Naive thymus-derived CD8-positive, alpha-beta T cell (primary cell): ENCODE data around the gene PRKCB. TPM values are rescaled to one million over a fixed set of nuclear protein-coding genes. Genes with fewer than 3 reads are reported as not detected.

ENCODE experiments used
- ATAC-seq, 2 donors: fragments of 150-1000 bp; cut with Tn5 transposase in 1 of 2; sonication (Bioruptor Pico), chemical (Tn5 transposase) in 1 of 2; 1 replicate in 1 of 2; 2 replicates in 1 of 2; pipeline ENCODE4 v1.10.0; 2021; ENCODE audit warnings: mild to moderate bottlenecking in 2 of 2, moderate library complexity in 2 of 2
- POLR2A ChIA-PET: fragments of 350-600 bp; sonication (Branson Sonifier 250); formaldehyde crosslinking; loops from one replicate; lab custom pipeline; 2021; ENCODE audit warnings: antibody characterized with exemption; lab: Charles Lee
- DNase-seq, 10 donors: peaks; one replicate each; pipeline versions ENCODE4 v3.0.0 to v3.0.0-alpha.2; 2020 to 2022
- H3K27ac Mint-ChIP-seq, 10 donors: one replicate each; pipeline ENCODE4 v1.8.0; 2020 to 2022; ENCODE audit warnings: mild to moderate bottlenecking in 10 of 10, mixed read lengths in 10 of 10, moderate library complexity in 4 of 10, inconsistent platforms in 1 of 10
- H3K27me3 Mint-ChIP-seq, 5 donors: one replicate each; pipeline ENCODE4 v1.8.0; 2021 to 2022; ENCODE audit warnings: mixed read lengths in 5 of 5
- H3K36me3 Mint-ChIP-seq, 3 donors: one replicate each; pipeline ENCODE4 v1.8.0; 2020 to 2022; ENCODE audit warnings: mixed read lengths in 3 of 3, mild to moderate bottlenecking in 2 of 3, inconsistent platforms in 1 of 3
- H3K4me1 Mint-ChIP-seq, 4 donors: one replicate each; pipeline ENCODE4 v1.8.0; 2021 to 2022; ENCODE audit warnings: mixed read lengths in 4 of 4
- H3K4me3 Mint-ChIP-seq, 10 donors: one replicate each; pipeline ENCODE4 v1.8.0; 2020 to 2022; ENCODE audit warnings: mild to moderate bottlenecking in 10 of 10, mixed read lengths in 10 of 10, moderate library complexity in 6 of 10, inconsistent platforms in 1 of 10
- H3K9me3 Mint-ChIP-seq, 9 donors: one replicate each; pipeline ENCODE4 v1.8.0; 2020 to 2022; ENCODE audit warnings: mixed read lengths in 9 of 9, mild to moderate bottlenecking in 3 of 9, inconsistent platforms in 1 of 9, moderate library complexity in 1 of 9
- polyA plus RNA-seq, 3 donors: library from polyadenylated mRNA; unstranded; fragments of 300-500 nt; fragmentation: Illumina TruSeq; gene quantifications; one replicate each; pipeline ENCODE4 v1.2.3, GENCODE V29; 2021
- total RNA-seq, 8 experiments: library from RNA in 2 of 8; stranded (reverse) in 2 of 8; gene quantifications; one replicate each; pipeline ENCODE4 v1.2.3 and lab custom pipeline; 2021 to 2026

PRKCB gene
- total and polyA plus RNA-seq, 5 experiments from 2014 or later, result 57.2 to 142 (median 123) TPM

DNA sequence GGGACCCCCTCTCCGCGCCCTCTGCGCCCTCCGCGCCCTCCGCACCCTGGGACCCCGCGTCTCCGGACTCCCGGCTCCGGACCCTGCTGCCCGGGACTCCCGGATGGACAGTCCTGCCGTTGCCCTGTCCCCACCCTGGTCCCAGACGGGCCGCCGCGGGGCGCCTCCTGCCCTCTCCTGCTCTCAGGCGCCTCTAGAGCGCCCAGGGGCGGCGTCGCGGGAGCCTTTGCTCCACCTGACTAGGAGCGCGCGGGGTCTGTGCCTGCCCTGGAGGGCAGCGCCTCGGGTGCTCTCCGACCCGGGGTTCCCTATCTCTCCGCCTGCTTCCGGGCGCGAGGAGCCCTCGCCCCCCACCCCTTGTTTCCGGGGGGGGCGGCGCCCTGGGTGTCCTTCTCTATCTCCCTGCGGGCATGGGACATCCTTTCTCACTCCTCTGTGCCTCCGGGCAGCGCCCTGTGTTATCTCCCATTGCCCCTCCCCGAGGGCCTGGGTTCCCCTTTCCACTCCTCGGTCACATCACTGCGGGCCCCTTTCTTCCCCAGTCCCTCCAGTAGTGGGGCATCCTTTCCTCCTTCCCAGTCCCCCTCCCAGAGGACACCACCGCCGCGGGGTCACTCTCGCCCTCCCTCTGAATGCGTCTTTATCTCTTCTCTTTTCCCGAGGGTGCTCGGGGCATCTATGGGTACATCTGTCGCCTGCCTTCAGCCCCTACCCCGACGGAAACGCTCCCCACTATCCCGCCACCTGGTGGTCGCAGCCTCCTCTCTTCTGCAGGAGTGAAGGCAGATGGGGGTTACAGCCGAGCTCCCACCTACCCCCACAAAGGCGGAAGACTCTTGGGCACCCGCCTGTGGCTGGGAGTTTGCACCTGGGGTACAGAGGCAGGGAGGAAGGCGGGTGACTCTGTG lies 875 bp downstream of the PRKCB start:
- Mint-ChIP-seq H3K4me1 (peaks cover 38 to 70% (median 61%) of the 10 kb centered on the region in 4 donors), H3K27ac (peak overlapping the region; percentile 82 to 94 (median 90)), H3K9me3 (no peaks in the 10 kb centered on the region), H3K36me3 (peaks cover 0 to 13% (median 0%) of the 10 kb centered on the region in 3 donors), H3K4me3 (peak overlapping the region; percentile 91 to 99 (median 97)), H3K27me3 (no peaks in the 10 kb centered on the region)
- POLR2A ChIA-PET, result interaction anchor here (0.6 to 1.7 kb wide), 8 partner anchors 10 to 116 kb away, joined by 3 to 8 read pairs (median 4); no protein-coding TSS in a partner anchor
- DNase-seq (peak; percentile 43 to 79 (median 56)), ATAC-seq (peak; percentile 50)

DNA sequence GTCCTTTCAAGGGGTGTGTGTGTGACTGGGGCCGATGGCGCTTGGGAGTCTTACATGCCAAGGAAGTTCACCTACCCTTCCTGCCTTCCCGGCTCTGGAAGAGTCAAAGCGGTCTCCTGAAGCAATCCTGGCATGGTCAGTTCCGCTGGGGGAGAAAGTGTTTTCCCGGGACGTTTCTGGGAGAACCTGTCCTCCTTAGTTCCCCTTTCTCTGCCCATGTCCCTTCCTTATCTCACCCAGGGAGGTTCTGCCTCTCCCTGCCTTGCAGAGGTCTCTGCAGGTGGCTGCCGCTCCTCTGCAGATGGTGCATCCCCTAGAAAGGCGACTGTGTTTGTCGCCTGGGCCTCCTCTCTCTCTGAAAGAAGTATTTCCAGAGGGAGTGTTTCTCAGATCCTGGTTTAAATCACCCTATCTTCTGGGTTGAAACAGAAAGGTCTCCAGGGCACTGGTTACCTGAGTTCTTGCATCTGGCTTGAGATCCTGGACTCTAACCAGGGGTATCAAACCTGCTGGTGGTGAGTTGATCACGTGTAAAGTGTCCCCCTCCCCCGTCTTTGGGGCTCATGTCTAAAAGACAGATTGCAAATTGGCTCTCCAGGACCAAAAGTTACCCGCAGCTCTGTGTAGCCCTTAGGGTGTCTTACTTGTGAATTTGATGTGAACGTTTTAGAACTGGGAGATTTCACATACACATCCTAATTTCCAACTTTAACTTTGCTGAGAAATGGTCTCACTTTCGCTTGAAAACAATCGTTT lies 1.9 kb downstream of the PRKCB start:
- Mint-ChIP-seq H3K9me3 (no peaks in the 10 kb centered on the region), H3K27me3 (no peaks in the 10 kb centered on the region), H3K4me3 (peak overlapping the region; percentile 91 to 99 (median 97)), H3K36me3 (peaks cover 0 to 13% (median 0%) of the 10 kb centered on the region in 3 donors), H3K4me1 (peaks cover 38 to 80% (median 69%) of the 10 kb centered on the region in 4 donors), H3K27ac (peak overlapping the region; percentile 82 to 94 (median 90))
- POLR2A ChIA-PET, result interaction anchor here (0.6 to 1.1 kb wide), 7 partner anchors 11 to 115 kb away, joined by 3 to 4 read pairs (median 3); no protein-coding TSS in a partner anchor
- DNase-seq (no peak), ATAC-seq (no peak)

DNA sequence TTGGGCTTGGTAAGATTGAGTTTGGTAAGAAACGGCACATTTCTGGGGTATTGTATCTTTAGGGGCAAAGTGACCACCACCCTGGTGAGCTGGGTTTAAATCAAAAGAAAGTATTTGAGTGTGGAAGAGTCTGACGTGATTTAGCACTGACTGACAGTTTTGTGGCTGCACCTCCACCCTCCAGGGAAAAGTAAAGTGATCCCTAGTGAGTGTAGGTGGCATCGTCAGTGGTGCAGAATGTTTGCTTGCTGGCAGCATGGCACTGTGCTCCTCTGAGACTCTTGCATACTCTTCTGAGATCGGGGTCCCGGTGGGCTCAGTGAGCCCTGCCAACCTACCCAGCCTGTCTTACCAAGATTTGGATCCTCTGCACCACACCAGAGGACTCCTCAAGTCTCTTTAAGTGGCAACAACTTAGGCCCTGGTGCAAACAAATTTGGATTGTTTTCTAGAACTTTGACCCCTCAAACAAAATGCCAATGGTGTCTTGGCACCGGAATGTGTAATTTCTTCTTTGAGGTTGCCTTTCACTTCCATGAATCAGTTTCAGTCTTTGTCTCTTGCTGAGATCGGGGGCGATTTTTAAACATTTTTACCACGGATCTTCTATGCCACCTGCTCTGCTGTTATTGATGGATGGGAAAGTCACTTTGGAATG lies 2.8 kb downstream of the PRKCB start:
- H3K4me1 Mint-ChIP-seq, result peaks cover 38 to 82% (median 73%) of the 10 kb centered on the region in 4 donors
- no peaks in the 10 kb centered on the region for H3K27me3 Mint-ChIP-seq
- H3K27ac Mint-ChIP-seq, result peak overlapping the region in 7 of 10 donors; percentile 18 to 93 (median 84)
- peaks cover 0 to 16% (median 0%) of the 10 kb centered on the region in 3 donors for H3K36me3 Mint-ChIP-seq
- no peak for DNase-seq
- no peaks in the 10 kb centered on the region for H3K9me3 Mint-ChIP-seq
- POLR2A ChIA-PET, result interaction anchor here (0.6 kb wide), 2 partner anchors 36 to 39 kb away, joined by 3 to 4 read pairs; no protein-coding TSS in a partner anchor
- H3K4me3 Mint-ChIP-seq, result peak overlapping the region; percentile 57 to 97 (median 92)
- ATAC-seq, result no peak

DNA sequence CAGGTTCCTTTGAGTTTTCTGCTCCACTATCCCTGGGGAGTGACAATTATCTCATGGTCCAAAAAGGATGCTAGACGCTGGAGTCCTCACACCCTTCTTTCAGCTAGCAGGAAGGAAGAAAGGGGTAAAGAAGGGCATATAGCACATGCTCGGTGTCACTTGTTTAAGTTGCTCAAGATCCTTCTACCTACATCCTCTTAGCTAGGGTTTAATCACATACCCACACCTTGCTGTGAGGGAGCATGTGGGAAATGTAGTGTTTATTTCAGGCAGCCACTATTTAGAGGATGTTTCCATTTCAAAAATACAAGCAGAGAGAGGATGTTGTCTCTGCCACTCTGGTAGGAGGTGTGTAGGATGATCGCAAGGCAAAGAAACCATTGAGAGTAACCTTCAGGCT lies 4.5 kb downstream of the PRKCB start:
- peak overlapping the region; percentile 51 to 91 (median 72) for H3K27ac Mint-ChIP-seq
- peaks cover 30 to 72% (median 63%) of the 10 kb centered on the region in 4 donors for H3K4me1 Mint-ChIP-seq
- POLR2A ChIA-PET, result interaction anchor here (1.0 to 1.6 kb wide), 6 partner anchors 13 to 120 kb away, joined by 3 to 6 read pairs (median 3); no protein-coding TSS in a partner anchor
- no peak for ATAC-seq
- H3K27me3 Mint-ChIP-seq, result no peaks in the 10 kb centered on the region
- DNase-seq, result no peak
- peak overlapping the region in 8 of 10 donors; percentile 12 to 68 (median 29) for H3K4me3 Mint-ChIP-seq
- H3K9me3 Mint-ChIP-seq, result no peaks in the 10 kb centered on the region
- peaks cover 2 to 29% (median 4%) of the 10 kb centered on the region in 3 donors for H3K36me3 Mint-ChIP-seq

DNA sequence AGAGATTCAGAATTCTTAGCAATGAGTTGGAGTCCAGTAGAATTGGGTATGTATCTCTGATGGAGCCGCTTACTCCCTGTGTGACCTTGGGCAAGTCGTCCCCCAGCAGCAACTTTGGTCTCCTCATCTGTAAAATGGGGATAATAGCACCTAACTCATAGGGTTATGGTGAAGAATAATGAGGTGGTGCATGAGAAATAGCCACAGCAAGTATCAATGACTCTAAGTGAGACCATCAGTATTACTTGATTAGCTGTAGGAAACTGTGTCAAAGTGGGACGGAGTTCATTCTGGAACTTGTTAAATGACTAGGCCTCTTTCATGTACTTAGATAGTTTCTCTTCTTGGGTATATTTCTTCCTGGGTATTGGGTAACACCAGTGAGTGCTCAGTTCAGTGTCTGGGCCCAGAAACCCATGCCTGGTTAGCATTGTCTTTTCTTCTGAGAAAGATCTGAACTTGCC lies 6.4 kb downstream of the PRKCB start:
- DNase-seq, result no peak
- Mint-ChIP-seq H3K27ac (peak overlapping the region in 8 of 10 donors; percentile 14 to 79 (median 56)), H3K27me3 (no peaks in the 10 kb centered on the region), H3K4me1 (peaks cover 26 to 80% (median 70%) of the 10 kb centered on the region in 4 donors), H3K36me3 (peaks cover 2 to 34% (median 4%) of the 10 kb centered on the region in 3 donors), H3K9me3 (no peaks in the 10 kb centered on the region), H3K4me3 (peak overlapping the region in 1 of 10 donors; percentile 46)
- no peak for ATAC-seq
- POLR2A ChIA-PET, result interaction anchor here (0.7 to 1.6 kb wide), 3 partner anchors 16 to 118 kb away, joined by 3 to 7 read pairs (median 3); no protein-coding TSS in a partner anchor

DNA sequence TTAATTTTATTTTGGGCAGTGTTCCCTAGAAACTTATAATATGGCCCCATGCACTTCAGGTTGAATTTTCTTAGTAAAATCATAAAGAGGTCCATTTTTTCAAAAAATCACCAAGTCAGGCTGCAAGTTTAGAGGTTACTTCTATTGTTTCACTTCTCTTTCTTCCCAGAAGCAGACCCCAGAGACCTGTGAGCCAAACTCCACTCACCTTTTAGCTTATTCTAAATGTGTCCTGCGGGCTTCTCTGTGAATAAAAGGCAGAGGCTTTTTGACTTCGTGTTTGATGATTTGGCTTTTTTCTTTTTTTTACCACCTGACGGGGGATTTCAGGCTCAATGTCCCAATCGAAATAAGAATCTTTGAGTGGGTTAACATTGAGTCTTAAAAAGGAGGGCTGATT lies 7.4 kb downstream of the PRKCB start:
- H3K4me3 Mint-ChIP-seq, result no peak overlapping the region
- ATAC-seq (no peak), DNase-seq (no peak)
- no peaks in the 10 kb centered on the region for H3K27me3 Mint-ChIP-seq
- POLR2A ChIA-PET, result interaction anchor here (0.7 kb wide), 1 partner anchor 8 kb away, joined by 3 read pairs; no protein-coding TSS in a partner anchor
- H3K9me3 Mint-ChIP-seq, result no peaks in the 10 kb centered on the region
- peak overlapping the region in 4 of 10 donors; percentile 49 to 76 (median 62) for H3K27ac Mint-ChIP-seq
- H3K36me3 Mint-ChIP-seq, result peaks cover 2 to 34% (median 4%) of the 10 kb centered on the region in 3 donors
- peaks cover 25 to 80% (median 70%) of the 10 kb centered on the region in 4 donors for H3K4me1 Mint-ChIP-seq

DNA sequence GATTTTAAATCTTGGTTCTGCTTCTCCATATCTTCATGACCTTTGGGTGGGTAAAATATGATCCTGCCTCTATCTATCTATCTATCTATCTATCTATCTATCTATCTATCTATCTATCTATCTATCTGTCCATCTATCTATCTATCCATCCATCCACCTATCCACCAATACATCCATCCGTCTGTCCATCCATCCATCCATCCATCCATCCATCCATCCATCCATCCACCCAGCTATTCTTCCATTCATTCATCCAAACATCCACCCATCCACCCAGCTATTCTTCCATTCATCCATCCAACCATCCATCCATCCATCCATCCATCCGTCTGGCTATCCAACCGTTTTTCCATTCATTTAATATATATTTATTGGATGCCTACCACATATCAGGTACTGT lies 11.5 kb downstream of the PRKCB start:
- Mint-ChIP-seq H3K4me3 (peak overlapping the region in 3 of 10 donors; percentile 19 to 66 (median 35)), H3K36me3 (peaks cover 4 to 31% (median 8%) of the 10 kb centered on the region in 3 donors), H3K27me3 (no peaks in the 10 kb centered on the region), H3K27ac (peak overlapping the region; percentile 21 to 90 (median 81)), H3K4me1 (peaks cover 32 to 82% (median 76%) of the 10 kb centered on the region in 4 donors), H3K9me3 (no peaks in the 10 kb centered on the region)
- no peak for DNase-seq
- ATAC-seq, result no peak
- POLR2A ChIA-PET, result interaction anchor here (0.9 to 2.0 kb wide), 4 partner anchors 12 to 17 kb away, joined by 3 to 6 read pairs (median 6); partner anchors contain the start of gene PRKCB

DNA sequence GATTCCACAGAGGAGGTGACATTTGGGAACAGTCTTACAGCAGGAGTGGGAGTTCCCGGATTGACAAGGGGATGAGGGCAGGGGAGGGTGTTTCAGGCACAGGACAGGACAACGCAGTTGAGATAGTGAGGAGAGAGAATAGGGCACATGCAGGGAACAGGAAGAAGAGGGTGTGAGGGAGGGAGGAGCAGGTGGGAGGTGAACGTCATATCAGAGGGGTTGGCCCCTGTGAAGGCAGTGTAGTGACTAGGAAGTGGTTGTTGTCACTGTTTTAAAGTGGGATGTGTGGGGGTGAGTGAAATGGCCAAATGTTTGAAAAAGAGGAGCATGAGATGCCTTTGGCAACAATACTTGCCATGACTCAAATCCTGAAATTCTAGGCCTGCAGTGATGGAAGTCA lies 12.2 kb downstream of the PRKCB start:
- DNase-seq (peak in 9 of 10 donors; percentile 32 to 75 (median 66)), ATAC-seq (peak; percentile 99)
- H3K36me3 Mint-ChIP-seq, result peaks cover 4 to 31% (median 8%) of the 10 kb centered on the region in 3 donors
- H3K4me3 Mint-ChIP-seq, result peak overlapping the region; percentile 31 to 71 (median 54)
- H3K27ac Mint-ChIP-seq, result peak overlapping the region; percentile 26 to 96 (median 89)
- POLR2A ChIA-PET, result interaction anchor here (2.0 kb wide), 1 partner anchor 16 kb away, joined by 5 read pairs; no protein-coding TSS in a partner anchor
- peaks cover 34 to 82% (median 77%) of the 10 kb centered on the region in 4 donors for H3K4me1 Mint-ChIP-seq
- no peaks in the 10 kb centered on the region for H3K27me3 Mint-ChIP-seq
- H3K9me3 Mint-ChIP-seq, result no peaks in the 10 kb centered on the region

DNA sequence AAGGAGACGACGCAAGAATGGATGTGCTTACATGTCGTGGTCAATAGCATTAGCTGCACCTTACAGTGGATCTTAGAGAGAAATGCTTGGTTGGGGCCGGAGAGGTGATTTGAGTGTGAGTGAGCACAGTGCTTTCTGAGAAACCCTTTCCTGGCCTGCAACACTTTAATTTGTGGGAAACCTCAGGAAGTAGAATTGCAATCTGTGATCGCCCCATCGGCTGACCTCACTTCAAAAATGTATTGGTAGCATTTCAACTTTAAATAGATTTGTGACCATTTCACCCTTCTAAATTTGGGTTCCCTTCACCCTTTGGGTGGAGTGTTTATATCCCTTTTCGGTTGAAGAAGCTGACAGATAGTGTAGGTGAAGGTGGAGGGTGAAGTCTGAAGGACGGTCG lies 13.2 kb downstream of the PRKCB start:
- H3K9me3 Mint-ChIP-seq, result no peaks in the 10 kb centered on the region
- DNase-seq, result no peak
- H3K4me3 Mint-ChIP-seq, result peak overlapping the region in 7 of 10 donors; percentile 37 to 70 (median 60)
- no peak for ATAC-seq
- POLR2A ChIA-PET, result interaction anchor here (1.1 to 1.4 kb wide), 2 partner anchors 12 to 100 kb away, joined by 3 to 4 read pairs; no protein-coding TSS in a partner anchor
- peaks cover 40 to 86% (median 81%) of the 10 kb centered on the region in 4 donors for H3K4me1 Mint-ChIP-seq
- H3K36me3 Mint-ChIP-seq, result peaks cover 2 to 28% (median 10%) of the 10 kb centered on the region in 3 donors
- H3K27me3 Mint-ChIP-seq, result no peaks in the 10 kb centered on the region
- peak overlapping the region; percentile 26 to 96 (median 89) for H3K27ac Mint-ChIP-seq

DNA sequence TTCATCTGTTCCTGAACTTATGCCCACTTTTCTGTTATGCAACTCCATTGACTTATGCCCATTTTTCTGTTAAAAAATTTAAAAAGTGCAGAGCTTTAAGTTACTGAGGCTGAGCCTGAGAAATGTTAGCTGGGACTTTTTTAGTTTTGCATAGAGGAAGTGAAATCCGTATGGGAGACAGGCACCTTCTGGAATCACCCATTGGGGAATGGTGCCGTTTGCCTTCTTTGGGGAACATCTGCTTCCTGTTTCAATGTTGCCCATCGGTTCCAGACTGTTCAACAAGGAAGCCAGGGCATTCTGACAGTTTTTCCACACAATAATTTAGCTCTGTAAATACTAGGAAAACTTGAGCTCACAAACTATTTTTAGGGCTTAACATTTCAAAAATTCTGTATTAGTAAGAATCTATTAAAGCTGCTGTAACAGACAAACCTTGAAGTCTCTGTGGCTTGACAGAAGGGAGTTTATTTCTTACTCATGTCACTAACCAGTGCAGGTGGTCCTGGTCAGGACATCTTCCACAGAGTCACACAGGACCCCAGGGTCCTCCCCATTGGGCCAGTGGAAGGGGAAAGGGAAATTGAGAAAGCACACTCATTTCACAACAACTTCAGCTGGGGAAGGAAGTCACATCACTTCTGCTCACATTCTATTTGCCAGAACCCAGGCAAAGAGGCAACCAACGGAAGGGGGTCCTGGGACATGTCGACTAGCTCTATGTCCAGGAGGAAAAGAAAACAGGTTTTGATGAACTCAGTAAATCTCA lies 17.2 kb downstream of the PRKCB start:
- H3K4me1 Mint-ChIP-seq, result peaks cover 43 to 97% (median 94%) of the 10 kb centered on the region in 4 donors
- peak overlapping the region in 5 of 10 donors; percentile 3 to 76 (median 64) for H3K27ac Mint-ChIP-seq
- peak overlapping the region in 4 of 10 donors; percentile 8 to 51 (median 21) for H3K4me3 Mint-ChIP-seq
- no peaks in the 10 kb centered on the region for H3K27me3 Mint-ChIP-seq
- ATAC-seq, result no peak
- POLR2A ChIA-PET, result interaction anchor here (0.5 to 2.8 kb wide), 3 partner anchors 9 to 165 kb away, joined by 3 to 11 read pairs (median 4); no protein-coding TSS in a partner anchor
- no peak for DNase-seq
- no peaks in the 10 kb centered on the region for H3K9me3 Mint-ChIP-seq
- H3K36me3 Mint-ChIP-seq, result peaks cover 0 to 12% (median 10%) of the 10 kb centered on the region in 3 donors
